UCSD-AML1 (cell line): ENCODE data around the gene GPR176.

Experiments used
- DNase-seq: peaks from one replicate; lab custom pipeline; 2025; ENCODE audit not compliant: unreplicated experiment; lab: John Stamatoyannopoulos, UW

GPR176 gene

DNA sequence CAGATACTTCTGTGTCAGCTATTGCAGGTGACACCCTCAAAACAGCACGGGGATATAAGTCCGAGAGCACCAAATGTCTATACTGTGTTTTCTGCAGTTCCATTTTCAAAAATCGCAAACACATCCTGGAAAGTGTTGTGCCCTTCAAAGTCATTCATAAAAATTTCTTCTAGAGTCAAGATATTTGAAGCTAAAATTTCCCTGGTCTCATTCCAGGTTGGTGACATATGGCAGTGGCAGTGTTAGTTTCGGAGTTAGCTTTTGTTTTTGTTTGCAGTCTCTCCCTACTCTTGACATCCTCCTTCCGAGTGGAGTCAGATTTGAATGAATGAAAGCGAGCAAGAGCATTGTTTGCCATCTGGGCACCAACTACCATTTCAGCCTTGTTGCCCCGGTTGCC, 134.2 kb downstream of the GPR176 start:
- DNase-seq = no peak

DNA sequence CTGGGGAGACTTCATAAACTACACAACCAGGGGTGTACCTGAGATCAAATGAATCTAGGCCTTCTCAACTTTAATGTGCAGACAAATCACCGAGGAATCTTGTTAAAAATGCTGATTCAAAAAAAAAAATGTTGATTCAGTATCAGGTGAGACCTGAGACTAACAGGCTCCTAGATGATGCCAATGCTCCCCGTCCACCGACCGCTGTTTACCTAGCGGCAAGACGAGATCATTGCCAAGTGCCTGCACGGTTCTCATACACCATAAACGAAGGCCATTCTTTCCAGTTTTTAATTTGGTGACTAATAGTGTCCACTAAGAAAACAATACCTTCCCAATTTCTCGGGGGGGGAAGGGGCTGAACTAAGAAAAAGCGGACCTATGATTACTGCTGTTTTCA, 134.9 kb downstream of the GPR176 start:
- no peak for DNase-seq

DNA sequence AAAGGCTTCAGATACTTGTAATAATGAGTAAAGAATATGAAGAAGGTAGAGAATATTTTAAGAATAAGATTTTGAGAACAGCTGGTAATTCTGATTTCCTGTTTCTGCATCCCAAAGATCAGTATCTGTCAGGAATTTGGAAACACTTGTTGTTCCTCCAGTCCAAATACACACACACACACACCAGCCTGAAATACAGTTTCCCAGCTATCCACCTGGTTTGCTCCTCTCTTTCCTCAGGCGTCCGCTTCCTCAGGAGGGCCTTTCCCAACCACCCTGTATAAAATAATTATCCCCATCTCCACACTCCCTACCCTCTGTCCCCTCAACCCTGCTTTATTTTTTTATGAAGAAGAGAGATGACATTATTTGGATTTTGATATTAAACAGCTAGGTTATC, 135.4 kb downstream of the GPR176 start:
- DNase-seq = no peak

DNA sequence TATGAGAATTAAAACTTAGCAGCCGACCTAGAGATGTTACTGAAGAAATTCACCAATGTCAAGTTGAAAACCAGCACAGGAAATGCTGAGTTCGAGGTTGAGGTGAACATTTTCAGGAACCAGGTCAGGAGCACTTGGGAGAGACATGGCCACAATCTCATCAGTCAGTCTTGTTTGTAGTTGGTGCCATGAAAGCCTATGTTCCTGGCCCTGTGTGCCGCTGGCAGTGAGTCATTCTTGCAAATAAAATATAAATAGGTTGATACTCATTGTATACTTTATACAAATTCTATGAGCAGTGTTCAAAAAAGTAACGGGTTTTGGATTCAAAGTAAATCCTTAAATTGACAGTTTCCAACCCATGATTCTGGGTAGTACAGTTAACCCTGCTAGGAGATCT, 135.9 kb downstream of the GPR176 start:
- no peak for DNase-seq

DNA sequence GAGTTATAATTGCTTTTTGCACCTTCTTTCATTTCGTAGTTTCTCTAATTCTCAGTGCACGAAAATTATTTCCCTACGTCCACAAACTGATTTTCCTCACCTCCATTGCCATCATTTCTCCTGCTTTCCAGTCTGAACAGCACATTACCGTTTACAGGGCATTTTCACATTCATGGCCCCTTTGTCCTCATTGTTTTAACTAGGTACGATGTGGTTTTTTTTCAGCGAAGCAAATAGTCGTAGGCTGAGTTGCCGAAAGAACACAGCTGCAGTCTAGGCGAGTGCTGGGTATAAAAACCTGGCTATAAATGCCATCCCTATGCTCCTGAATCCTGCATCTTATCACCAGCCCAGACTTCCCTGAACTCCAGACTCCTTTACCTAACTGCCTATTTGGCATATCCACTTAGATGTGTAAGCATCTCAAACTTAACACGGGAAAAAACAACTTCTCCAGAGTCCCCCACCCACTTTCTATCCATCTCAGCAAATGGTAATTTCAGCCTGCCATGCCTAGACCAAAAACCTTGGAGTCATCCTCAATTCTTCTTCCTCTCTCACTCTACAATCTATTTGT, 136.7 kb downstream of the GPR176 start:
- DNase-seq = no peak

- DNase-seq = peak; percentile 98
Measured at GRCh38 chr15:39782441-39783138, 137.5 kb downstream of the GPR176 start, which contains the start of gene FSIP1. Gene FSIP1, minus strand, starts transcription at chr15:39782841. Its CDS starts 6,317 bp downstream, at chr15:39776524.

GRCh38 chr15:39781967-39782302, 138.1 kb downstream of the GPR176 start:
- DNase-seq = no peak

GRCh38 chr15:39781147-39781966, 138.7 kb downstream of the GPR176 start:
- DNase-seq = no peak

GRCh38 chr15:39778021-39778420, 142.0 kb downstream of the GPR176 start:
- no peak for DNase-seq

- DNase-seq = no peak
Measured at GRCh38 chr15:39777496-39777895, 142.6 kb downstream of the GPR176 start.

- DNase-seq = no peak
Measured at GRCh38 chr15:39776068-39776467, 144.0 kb downstream of the GPR176 start.

- DNase-seq = peak; percentile 32
Measured at GRCh38 chr15:39774688-39775267, 145.3 kb downstream of the GPR176 start.

DNA sequence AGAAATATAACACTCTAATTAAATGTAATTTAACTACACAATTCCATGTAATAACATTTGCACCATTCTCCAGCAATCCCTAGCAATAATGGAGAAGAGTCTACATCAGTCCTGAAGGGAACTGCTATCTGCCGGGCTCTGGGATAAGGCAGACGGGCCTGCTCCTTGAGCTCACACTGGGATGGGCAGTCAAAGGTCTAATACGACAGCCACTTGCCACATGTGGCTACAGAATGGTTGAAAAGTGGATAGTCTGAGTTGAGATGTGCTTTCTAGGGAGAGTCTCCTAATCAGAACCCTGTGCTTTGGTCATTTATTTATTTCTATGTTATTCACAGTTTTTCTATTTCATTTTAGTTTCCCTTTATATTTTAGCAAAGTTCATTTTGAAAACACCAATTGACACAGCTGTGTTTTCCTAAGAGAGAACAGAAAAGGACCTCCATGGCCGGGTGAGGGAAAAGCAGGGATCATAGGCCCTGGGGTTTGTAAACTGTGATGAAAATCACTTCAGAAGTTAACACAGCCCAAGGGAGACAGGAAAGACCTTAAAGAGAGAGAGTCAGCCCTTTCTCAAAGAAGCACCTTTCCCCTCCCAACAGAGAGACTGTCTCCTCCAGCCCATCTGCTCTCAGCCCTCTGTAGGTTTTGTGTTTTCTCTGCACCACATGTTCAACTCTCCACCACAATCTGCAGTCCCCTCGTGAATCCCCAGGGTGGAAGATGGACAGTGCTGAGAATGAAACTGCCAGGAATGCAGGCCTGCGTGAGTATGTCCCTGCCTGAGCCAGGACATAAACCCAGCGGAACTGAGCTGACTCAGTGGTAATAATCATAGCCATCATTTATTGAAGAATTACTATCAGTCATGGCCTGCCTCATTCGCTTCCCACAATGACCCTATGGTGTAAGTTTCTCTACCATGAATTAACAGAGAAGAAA, 149.0 kb downstream of the GPR176 start:
- DNase-seq = no peak

DNA sequence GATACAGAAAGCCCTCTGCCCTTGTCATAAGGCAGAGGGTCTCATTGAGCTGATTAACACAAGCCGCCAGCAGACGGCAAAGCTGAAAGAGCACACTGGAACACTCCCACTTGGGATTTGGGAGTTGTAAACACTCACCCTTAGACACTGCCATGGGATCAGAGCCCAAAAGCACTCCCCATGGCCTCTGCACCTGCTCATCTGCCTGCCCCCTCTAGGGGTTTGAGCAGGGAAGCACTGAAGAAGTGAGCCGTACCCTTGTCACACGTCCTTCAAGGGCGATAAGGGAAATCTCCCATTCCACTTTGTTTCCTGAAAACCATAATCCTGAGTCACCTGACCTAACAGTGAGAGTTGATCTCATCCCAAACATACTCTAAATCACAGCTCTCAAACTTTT, 152.1 kb downstream of the GPR176 start:
- no peak for DNase-seq

DNA sequence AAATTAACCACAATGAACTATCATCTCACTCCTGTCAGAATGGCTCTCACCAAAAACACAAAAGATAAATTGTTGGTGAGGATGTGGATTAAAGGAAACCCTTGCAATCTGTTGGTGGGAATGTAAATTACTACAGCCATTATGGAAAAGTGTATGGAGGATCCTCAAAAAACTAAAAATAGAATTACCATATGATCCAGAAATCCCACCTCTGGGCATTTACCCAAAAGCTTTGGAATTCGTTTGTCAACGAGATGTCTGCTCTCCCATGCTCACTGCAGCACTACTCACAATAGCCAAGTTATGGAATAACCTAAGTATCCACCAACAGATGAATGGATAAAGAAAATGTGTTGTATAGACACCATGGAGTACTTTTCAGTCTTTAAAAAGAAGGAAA, 159.1 kb downstream of the GPR176 start:
- no peak for DNase-seq

DNA sequence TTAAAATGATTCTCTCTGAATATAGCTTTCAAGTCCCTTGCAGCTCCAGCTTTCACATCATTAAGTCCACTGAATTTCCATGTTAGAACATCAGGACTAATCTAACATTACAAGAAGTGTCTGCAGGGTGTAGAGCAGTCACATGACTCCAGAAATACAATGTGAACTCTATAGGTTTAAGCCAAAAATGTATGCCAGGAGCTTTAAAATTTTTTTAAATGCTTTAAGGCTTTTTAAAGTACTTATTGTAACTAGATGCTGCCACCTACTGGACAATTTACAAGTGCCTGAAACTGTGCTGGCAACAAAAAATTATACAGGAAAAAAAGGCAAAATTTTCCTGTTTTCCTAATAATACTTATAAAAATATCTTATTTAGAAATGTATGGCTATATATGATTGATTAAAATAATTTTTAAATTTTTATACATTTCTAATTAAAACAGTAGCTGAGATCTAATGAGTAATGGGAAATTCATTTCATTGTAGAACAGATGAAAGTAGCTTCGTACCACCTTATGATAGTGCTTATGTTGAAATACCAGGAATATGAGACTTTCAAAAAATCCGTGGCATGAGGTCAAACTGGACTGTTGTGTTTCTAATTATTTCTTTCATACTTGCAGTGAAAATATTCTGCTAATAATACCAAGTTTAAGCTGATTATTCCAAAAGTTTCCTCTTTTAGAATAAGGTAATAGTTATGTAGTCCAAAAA, 163.1 kb downstream of the GPR176 start:
- DNase-seq = no peak

GRCh38 chr15:39752991-39753390, 167.1 kb downstream of the GPR176 start:
- no peak for DNase-seq

- DNase-seq = no peak
Measured at GRCh38 chr15:39752246-39752645, 167.8 kb downstream of the GPR176 start.
